HL-60 (cell line): ENCODE measurements around the gene PSMF1.

Source experiments
- DNase-seq, 2 experiments: peaks; one replicate each; pipeline ENCODE4 v3.0.0-alpha.2; 2010 to 2020; ENCODE audit warnings: low read depth in 1 of 2, low spot score in 1 of 2
- H3K27ac ChIP-seq: fragments of 250-450 bp; sonication (Bioruptor Pico); replicated peaks from 2 replicates; pipeline ENCODE4 v1.5.1; 2020; ENCODE audit warnings: mild to moderate bottlenecking, moderate library complexity
- H3K27me3 ChIP-seq: fragments of 250-450 bp; sonication (Bioruptor Pico); 2 replicates; pipeline ENCODE4 v1.5.1; 2021; ENCODE audit warnings: mild to moderate bottlenecking, moderate library complexity; ENCODE audit not compliant: insufficient read depth, poor library complexity, severe bottlenecking
- H3K4me3 ChIP-seq: replicated peaks from 2 replicates; pipeline ENCODE4 v1.5.1; 2011; ENCODE audit warnings: mild to moderate bottlenecking, control low read depth, low read length; ENCODE audit not compliant: insufficient read depth
- CTCF ChIP-seq: IDR thresholded peaks from one replicate; pipeline ENCODE4 v1.5.1; 2011; ENCODE audit warnings: low read length, control low read depth, inconsistent platforms; ENCODE audit not compliant: insufficient read depth
- GABPA ChIP-seq: IDR thresholded peaks from 2 replicates; pipeline ENCODE4 v1.6.1; 2012; ENCODE audit warnings: low read depth
- POLR2AphosphoS5 ChIP-seq: IDR thresholded peaks from 2 replicates; pipeline ENCODE4 v1.6.1; 2012; ENCODE audit warnings: low read depth
- REST ChIP-seq: IDR thresholded peaks from 2 replicates; pipeline ENCODE4 v1.6.1; 2012; ENCODE audit warnings: low read depth; ENCODE audit not compliant: insufficient replicate concordance
- SPI1 ChIP-seq: IDR thresholded peaks from 2 replicates; pipeline ENCODE4 v1.6.1; 2012; ENCODE audit warnings: low read depth, mild to moderate bottlenecking, borderline replicate concordance

Gene PSMF1

GRCh38 chr20:1103751-1104150, 14.7 kb upstream of the PSMF1 start:
- DNase-seq, result no peak
- TF ChIP-seq SPI1 (no peak), GABPA (no peak)
- H3K27me3 ChIP-seq, result no peaks in the 10 kb centered on the region
- H3K4me3 ChIP-seq, result no peak overlapping the region
- no peak overlapping the region for H3K27ac ChIP-seq

- TF ChIP-seq REST (no peak), GABPA (no peak), SPI1 (no peak), CTCF (no peak), POLR2AphosphoS5 (no peak)
- Histone ChIP-seq H3K27ac (no peak overlapping the region), H3K4me3 (no peak overlapping the region), H3K27me3 (no peaks in the 10 kb centered on the region)
- no peak for DNase-seq
These were observed 12.7 kb upstream of the PSMF1 start for GRCh38 chr20:1105599-1106194.

GRCh38 chr20:1107176-1107575, 11.2 kb upstream of the PSMF1 start:
- no peak overlapping the region for H3K4me3 ChIP-seq
- DNase-seq, result no peak
- no peak overlapping the region for H3K27ac ChIP-seq
- H3K27me3 ChIP-seq, result no peaks in the 10 kb centered on the region
- TF ChIP-seq GABPA (no peak), POLR2AphosphoS5 (no peak), CTCF (no peak), REST (no peak), SPI1 (no peak)

- TF ChIP-seq CTCF, result peak; percentile 75
- TF ChIP-seq SPI1, result no peak
- no peak for TF ChIP-seq GABPA
- H3K27me3 ChIP-seq, result no peaks in the 10 kb centered on the region
- DNase-seq, result peak in 1 of 2 experiments; percentile 45
- H3K27ac ChIP-seq, result no peak overlapping the region
- no peak overlapping the region for H3K4me3 ChIP-seq
These were observed 9.9 kb upstream of the PSMF1 start for GRCh38 chr20:1108437-1108920.
